ENCODE results near the gene ATG12. TPM values are rescaled to one million over a fixed set of nuclear protein-coding genes. Genes with fewer than 3 reads are reported as not detected.
A peak's percentile ranks its signal among the peaks of the same experiment; 100 is the strongest.

The ATG12 gene
- polyA plus RNA-seq, 1 experiment, result 154 TPM

DNA sequence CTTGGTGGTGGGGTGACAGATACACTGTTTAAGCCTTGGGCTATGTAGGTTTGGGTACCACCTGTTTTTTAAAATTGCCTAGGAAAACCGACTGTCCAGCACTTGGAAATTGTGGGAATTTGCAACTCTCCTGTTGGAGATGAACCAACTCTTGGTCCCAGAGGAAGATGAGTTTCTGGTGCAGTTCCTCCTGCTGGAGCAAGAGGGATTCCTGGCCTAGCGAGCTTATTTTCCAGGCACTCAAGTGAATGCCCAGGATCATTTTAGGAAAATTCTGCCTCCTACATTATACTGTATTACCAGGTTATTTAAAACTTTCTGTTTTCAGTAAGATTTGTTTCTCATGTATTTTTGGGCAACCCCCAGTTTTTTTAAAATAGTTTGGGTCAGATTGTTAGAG lies 34.1 kb upstream of the ATG12 start:
- Histone ChIP-seq H3K27me3 (ENCODE audit: control insufficient read depth, insufficient read depth, low read length) (no peaks in the 10 kb centered on the region), H3K4me3 (ENCODE audit: low read depth, low read length) (no peak overlapping the region), H3K9me3 (ENCODE audit: control insufficient read depth, insufficient read depth, low read length) (no peaks in the 10 kb centered on the region), H3K27ac (ENCODE audit: low read depth, low read length) (no peak overlapping the region)
- DNase-seq (ENCODE audit: low read depth, low spot score), result no peak
- TF ChIP-seq, protein P1, sequence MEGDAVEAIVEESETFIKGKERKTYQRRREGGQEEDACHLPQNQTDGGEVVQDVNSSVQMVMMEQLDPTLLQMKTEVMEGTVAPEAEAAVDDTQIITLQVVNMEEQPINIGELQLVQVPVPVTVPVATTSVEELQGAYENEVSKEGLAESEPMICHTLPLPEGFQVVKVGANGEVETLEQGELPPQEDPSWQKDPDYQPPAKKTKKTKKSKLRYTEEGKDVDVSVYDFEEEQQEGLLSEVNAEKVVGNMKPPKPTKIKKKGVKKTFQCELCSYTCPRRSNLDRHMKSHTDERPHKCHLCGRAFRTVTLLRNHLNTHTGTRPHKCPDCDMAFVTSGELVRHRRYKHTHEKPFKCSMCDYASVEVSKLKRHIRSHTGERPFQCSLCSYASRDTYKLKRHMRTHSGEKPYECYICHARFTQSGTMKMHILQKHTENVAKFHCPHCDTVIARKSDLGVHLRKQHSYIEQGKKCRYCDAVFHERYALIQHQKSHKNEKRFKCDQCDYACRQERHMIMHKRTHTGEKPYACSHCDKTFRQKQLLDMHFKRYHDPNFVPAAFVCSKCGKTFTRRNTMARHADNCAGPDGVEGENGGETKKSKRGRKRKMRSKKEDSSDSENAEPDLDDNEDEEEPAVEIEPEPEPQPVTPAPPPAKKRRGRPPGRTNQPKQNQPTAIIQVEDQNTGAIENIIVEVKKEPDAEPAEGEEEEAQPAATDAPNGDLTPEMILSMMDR (IDR thresholded peaks at IDR 0.05; ENCODE audit: low read depth, low read length), result peak; percentile 8; the same call in 1 of the 2 replicates
- ChIA-PET CTCF (interaction anchor here (1.4 to 1.6 kb wide), 2 partner anchors 8 to 193 kb away, joined by 6 to 7 read pairs; no protein-coding TSS in a partner anchor), POLR2A (no interaction called here)

DNA sequence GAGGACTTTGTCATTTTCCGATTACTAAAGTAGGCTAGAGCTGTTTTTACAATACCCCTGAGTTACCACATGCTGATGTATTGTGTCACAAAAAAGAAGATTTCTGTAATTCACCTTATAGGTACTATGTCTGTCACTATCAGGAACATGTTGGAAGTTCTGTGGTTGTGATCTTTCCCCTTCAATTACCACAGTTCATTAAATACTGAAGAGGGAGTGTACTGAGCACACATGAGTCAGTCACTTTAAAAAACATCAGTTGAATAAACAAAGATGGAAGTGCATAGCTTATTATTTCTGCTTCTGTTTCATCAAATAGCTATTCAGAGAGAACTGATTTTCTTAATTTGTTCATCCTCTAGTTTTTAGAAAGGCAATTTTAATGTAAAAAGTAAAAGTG lies 32.0 kb upstream of the ATG12 start:
- ChIA-PET CTCF (interaction anchor here (0.7 to 1.8 kb wide), 4 partner anchors 14 to 448 kb away, joined by 3 to 5 read pairs (median 3); no protein-coding TSS in a partner anchor), POLR2A (interaction anchor here (1.1 kb wide), 1 partner anchor 31 kb away, joined by 4 read pairs; no protein-coding TSS in a partner anchor)
- Histone ChIP-seq H3K9me3 (ENCODE audit: control insufficient read depth, insufficient read depth, low read length) (no peaks in the 10 kb centered on the region), H3K4me3 (ENCODE audit: low read depth, low read length) (no peak overlapping the region), H3K27me3 (ENCODE audit: control insufficient read depth, insufficient read depth, low read length) (no peaks in the 10 kb centered on the region), H3K27ac (ENCODE audit: low read depth, low read length) (no peak overlapping the region)
- DNase-seq (ENCODE audit: low read depth, low spot score), result no peak
- TF ChIP-seq, protein P1 (IDR thresholded peaks at IDR 0.05; ENCODE audit: low read depth, low read length), result no peak

DNA sequence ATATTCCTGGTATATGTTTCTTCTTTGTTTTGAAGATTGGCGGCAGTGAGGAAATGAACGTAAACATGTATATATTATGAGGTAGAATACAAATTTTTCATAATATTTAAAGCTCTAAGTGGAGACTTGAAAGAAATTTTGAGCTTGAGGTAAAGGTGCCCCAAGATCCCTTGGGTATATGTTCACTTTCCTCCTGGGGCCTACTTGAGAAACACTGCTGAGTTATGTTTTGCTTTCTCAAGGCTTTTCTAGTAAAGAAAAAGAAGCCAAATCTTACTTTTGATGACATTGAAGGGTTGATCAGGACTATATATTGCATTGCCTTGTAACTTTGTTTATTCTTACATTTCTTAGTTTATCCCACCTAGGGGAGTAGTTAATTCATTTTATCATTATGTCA lies 31.1 kb upstream of the ATG12 start:
- no peak for DNase-seq (ENCODE audit: low read depth, low spot score)
- ChIA-PET POLR2A (interaction anchor here (1.1 kb wide), 1 partner anchor 30 kb away, joined by 4 read pairs; no protein-coding TSS in a partner anchor), CTCF (interaction anchor here (1.8 kb wide), 1 partner anchor 238 kb away, joined by 5 read pairs; no protein-coding TSS in a partner anchor)
- H3K27me3 ChIP-seq (ENCODE audit: control insufficient read depth, insufficient read depth, low read length), result no peaks in the 10 kb centered on the region
- no peak overlapping the region for H3K4me3 ChIP-seq (ENCODE audit: low read depth, low read length)
- H3K27ac ChIP-seq (ENCODE audit: low read depth, low read length), result no peak overlapping the region
- H3K9me3 ChIP-seq (ENCODE audit: control insufficient read depth, insufficient read depth, low read length), result no peaks in the 10 kb centered on the region
- TF ChIP-seq, protein P1 (IDR thresholded peaks at IDR 0.05; ENCODE audit: low read depth, low read length), result no peak

DNA sequence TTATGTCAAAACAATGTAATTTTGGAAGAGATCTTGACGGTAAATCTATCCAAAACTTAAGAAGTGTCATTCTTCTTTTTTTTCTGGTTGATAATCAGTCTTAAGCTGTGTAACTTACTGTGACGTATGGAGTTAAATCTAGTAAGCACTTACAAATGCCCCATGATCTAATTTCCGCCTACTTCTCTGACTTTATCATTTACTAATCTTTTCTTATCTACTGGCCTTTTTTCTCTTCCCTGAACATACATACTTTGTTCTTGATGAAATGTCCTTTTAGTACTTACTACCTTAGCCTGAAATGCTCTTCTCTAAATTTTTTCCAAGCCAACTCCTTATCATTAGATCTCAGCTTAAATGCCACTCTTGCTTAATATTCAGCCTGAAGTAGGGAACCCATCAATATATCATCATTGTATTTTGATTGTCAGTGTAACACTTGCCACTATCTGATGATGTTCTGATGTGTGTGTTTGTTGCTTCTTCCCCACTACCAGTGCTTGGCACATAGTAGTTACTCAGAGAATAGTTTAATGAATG lies 28.0 kb upstream of the ATG12 start:
- no peak overlapping the region for H3K27ac ChIP-seq (ENCODE audit: low read depth, low read length)
- H3K27me3 ChIP-seq (ENCODE audit: control insufficient read depth, insufficient read depth, low read length), result no peaks in the 10 kb centered on the region
- POLR2A ChIA-PET, result no interaction called here
- H3K9me3 ChIP-seq (ENCODE audit: control insufficient read depth, insufficient read depth, low read length), result no peaks in the 10 kb centered on the region
- DNase-seq (ENCODE audit: low read depth, low spot score), result no peak
- TF ChIP-seq, protein P1 (IDR thresholded peaks at IDR 0.05; ENCODE audit: low read depth, low read length), result no peak
- H3K4me3 ChIP-seq (ENCODE audit: low read depth, low read length), result no peak overlapping the region
- CTCF ChIA-PET, result no interaction called here

DNA sequence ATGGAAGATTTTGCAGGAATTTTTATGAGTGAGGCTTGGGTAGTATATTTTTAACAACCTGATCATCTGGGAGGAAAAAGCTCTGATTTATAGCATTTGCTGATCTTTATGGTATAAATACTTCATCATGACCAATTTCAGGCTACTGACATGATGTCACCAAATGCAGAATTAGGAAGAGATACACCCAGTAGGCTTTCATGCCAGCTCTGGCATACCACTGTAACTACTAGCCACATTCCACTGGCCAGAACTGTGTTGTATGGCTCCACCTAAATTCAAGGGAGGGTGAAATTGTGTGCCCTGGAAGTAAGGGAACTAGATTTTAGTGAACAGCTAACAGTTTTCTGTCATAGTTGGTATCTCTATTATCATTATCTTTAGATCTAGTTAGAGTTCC lies 18.0 kb upstream of the ATG12 start:
- Histone ChIP-seq H3K27ac (ENCODE audit: low read depth, low read length) (no peak overlapping the region), H3K4me3 (ENCODE audit: low read depth, low read length) (no peak overlapping the region), H3K9me3 (ENCODE audit: control insufficient read depth, insufficient read depth, low read length) (peaks cover 2% of the 10 kb centered on the region; the same call in 1 of the 2 replicates), H3K27me3 (ENCODE audit: control insufficient read depth, insufficient read depth, low read length) (no peaks in the 10 kb centered on the region)
- CTCF ChIA-PET, result interaction anchor here (1.0 kb wide), 1 partner anchor 18 kb away, joined by 4 read pairs; the partner anchor contains the start of genes AP3S1 and ATG12
- POLR2A ChIA-PET, result no interaction called here
- TF ChIP-seq, protein P1 (IDR thresholded peaks at IDR 0.05; ENCODE audit: low read depth, low read length), result no peak
- no peak for DNase-seq (ENCODE audit: low read depth, low spot score)
